ENCODE measurements around the gene SIRT7.

The SIRT7 gene

DNA sequence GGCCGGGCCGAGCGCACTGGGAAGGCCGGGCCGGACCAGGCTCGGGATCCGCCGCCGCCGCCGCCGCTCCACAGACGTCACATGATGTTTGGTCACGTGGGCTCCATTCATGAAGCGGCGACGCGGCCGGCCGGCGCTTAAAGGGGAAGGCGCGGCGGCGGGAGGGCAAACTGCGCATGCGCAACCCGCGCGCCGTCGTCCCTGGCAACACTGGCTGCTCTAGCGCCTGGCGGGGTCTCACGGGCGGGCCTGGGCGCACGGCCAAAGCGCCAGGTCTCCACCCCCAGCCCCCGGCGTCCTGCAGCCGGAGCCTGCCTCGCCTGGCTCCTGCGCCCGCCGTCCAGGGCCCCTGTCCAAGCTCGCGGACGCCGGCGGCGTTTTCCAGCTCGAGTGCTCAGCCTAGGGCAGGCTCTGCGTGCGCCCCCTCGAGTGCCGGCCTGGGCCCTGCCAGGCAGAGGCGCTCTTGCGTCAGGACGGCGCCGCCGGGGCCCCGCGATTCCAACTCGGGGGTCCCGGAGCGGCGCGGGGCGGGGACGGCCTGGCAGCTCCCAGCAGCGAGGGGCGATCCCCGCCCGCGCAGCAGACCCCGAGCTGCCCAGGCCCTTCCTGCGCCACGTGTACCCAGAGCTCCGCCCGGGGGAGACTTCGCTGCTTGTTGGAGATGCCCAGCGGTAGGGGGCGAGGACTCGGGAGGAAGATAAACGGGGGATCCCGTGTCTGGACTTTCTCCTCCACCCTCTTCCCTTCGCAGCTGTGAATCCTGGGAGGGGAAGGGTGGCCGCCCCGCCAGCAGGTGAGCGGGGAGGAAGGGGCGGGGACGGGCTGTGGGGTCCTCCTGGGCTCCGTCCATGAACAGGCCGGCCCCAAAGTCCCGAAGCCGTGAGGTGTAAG, 9.9 kb upstream of the SIRT7 start, which contains the start of gene MAFG:
MAFG (minus strand) TSS at position 83 of the 891 bp plus-strand sequence. CDS start 4,550 bp downstream, outside the sequence.
- Histone ChIP-seq H3K4me1 (ENCODE audit: insufficient read depth, poor library complexity, severe bottlenecking) (peaks cover 14% of the 10 kb centered on the region), H3K36me3 (ENCODE audit: low read depth) (peaks cover under 1% of the 10 kb centered on the region; the same call in 1 of the 2 replicates), H3K4me3 (ENCODE audit: severe bottlenecking) (peak within 1 kb of the TSS; percentile 62), H3K9me3 (ENCODE audit: severe bottlenecking) (no peaks in the 10 kb centered on the region), H3K27me3 (ENCODE audit: insufficient read depth, poor library complexity, severe bottlenecking) (no peaks in the 10 kb centered on the region), H3K27ac (ENCODE audit: poor library complexity, severe bottlenecking) (peak within 1 kb of the TSS; percentile 90)
- no peak for DNase-seq (ENCODE audit: low spot score)
- TF ChIP-seq, protein P1, sequence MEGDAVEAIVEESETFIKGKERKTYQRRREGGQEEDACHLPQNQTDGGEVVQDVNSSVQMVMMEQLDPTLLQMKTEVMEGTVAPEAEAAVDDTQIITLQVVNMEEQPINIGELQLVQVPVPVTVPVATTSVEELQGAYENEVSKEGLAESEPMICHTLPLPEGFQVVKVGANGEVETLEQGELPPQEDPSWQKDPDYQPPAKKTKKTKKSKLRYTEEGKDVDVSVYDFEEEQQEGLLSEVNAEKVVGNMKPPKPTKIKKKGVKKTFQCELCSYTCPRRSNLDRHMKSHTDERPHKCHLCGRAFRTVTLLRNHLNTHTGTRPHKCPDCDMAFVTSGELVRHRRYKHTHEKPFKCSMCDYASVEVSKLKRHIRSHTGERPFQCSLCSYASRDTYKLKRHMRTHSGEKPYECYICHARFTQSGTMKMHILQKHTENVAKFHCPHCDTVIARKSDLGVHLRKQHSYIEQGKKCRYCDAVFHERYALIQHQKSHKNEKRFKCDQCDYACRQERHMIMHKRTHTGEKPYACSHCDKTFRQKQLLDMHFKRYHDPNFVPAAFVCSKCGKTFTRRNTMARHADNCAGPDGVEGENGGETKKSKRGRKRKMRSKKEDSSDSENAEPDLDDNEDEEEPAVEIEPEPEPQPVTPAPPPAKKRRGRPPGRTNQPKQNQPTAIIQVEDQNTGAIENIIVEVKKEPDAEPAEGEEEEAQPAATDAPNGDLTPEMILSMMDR (IDR thresholded peaks at IDR 0.05; ENCODE audit: poor library complexity, severe bottlenecking), result peak; percentile 50
- peak; percentile 19 for ATAC-seq (ENCODE audit: low read depth)

DNA sequence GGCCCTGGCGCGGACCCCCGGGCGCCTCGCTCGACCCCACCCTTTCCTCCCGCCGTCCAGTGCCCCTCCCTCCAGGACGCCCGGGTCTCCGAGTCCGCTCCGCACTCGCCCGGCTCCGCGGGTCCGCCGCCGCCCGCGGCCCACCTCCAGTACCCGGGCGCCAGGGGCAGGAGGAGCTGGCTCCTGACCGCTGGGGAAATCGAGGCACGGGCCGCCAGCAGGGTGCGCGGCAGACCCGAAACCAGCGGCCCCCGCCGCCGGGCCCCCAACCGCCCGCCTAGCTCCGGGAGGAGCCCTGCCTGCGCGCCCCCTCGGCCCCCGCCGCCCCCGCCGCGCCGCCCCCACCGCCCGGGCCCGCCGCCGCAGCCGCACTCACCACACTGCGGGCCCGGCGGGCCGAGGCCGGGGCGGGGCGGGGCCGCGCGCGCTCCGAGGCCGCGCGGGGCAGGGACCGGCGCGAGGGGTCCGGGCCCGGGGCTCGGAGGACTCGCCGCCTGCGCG, 9.2 kb upstream of the SIRT7 start:
- Histone ChIP-seq H3K4me3 (ENCODE audit: severe bottlenecking) (peak overlapping the region; percentile 62), H3K36me3 (ENCODE audit: low read depth) (peaks cover 8% of the 10 kb centered on the region), H3K27me3 (ENCODE audit: insufficient read depth, poor library complexity, severe bottlenecking) (no peaks in the 10 kb centered on the region), H3K27ac (ENCODE audit: poor library complexity, severe bottlenecking) (peak overlapping the region; percentile 90), H3K4me1 (ENCODE audit: insufficient read depth, poor library complexity, severe bottlenecking) (peaks cover 14% of the 10 kb centered on the region), H3K9me3 (ENCODE audit: severe bottlenecking) (no peaks in the 10 kb centered on the region)
- TF ChIP-seq, protein P1 (IDR thresholded peaks at IDR 0.05; ENCODE audit: poor library complexity, severe bottlenecking), result no peak
- DNase-seq (ENCODE audit: low spot score), result no peak
- ATAC-seq (ENCODE audit: low read depth), result no peak

DNA sequence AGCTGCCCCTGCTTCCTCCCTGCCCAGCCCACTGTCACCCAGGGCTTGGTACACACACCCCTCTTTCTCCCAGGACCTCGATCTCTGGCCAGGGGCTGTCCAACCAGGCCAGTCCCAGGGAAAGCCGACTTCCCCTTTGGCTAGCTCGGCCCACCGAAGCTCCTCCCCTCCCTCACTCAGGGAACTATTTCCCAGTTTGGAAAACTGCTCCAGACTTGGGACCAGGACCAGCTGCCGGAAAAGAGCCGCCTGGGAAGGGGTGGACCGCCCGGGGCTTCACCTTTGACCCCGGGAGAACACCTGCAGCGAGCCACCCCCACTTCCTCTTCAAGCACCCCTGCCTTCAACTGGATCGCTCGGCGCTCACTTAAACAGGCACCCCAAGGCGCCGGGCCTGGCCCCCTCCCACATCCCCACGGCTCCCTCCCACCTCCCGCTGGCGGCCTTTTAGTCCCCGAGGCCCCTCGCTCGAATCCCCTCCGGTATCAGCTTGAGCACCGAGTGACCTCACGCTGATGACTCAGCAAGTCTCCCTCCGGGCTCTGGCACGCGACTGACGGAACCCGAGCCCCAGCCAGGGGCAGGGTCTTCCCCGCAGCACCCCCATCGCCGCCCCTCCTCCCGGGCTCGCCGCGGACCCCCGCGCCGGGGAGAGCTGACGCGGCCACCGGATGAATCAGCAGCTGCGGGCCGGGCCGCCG, 8.6 kb upstream of the SIRT7 start:
- no peaks in the 10 kb centered on the region for H3K9me3 ChIP-seq (ENCODE audit: severe bottlenecking)
- peaks cover 14% of the 10 kb centered on the region for H3K36me3 ChIP-seq (ENCODE audit: low read depth)
- H3K27ac ChIP-seq (ENCODE audit: poor library complexity, severe bottlenecking), result peak overlapping the region; percentile 90
- no peaks in the 10 kb centered on the region for H3K27me3 ChIP-seq (ENCODE audit: insufficient read depth, poor library complexity, severe bottlenecking)
- TF ChIP-seq, protein P1 (IDR thresholded peaks at IDR 0.05; ENCODE audit: poor library complexity, severe bottlenecking), result no peak
- peak overlapping the region; percentile 62 for H3K4me3 ChIP-seq (ENCODE audit: severe bottlenecking)
- no peak for DNase-seq (ENCODE audit: low spot score)
- peak; percentile 36 for ATAC-seq (ENCODE audit: low read depth)
- peaks cover 14% of the 10 kb centered on the region for H3K4me1 ChIP-seq (ENCODE audit: insufficient read depth, poor library complexity, severe bottlenecking)

DNA sequence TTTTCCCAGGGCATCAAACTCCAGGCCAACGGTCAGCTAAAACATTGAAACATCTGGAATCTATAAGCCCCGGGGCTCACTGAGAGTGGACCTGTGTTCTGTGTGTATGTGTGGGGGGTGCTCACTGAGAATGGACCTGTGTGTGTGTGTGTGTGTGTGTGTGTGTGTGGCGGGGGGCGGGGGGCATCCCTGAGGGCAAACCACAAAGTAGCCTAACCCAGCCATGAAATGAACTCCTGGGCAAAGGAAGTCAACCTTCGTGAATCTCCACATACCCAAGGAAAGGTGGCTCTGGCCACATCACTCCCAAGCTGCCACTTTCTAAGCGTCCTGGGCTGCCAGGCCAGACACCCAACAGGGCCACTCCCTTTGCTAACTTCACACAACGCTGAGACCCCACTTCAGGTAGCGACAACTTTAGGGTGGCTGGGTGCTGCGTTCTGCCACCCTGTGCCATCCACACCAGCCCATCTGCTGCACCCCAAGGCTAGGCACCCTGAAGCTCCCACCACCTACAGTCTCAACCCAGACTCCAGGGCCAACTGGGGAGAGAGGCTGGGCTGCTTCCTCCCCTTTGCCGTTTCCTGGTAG, 8.0 kb upstream of the SIRT7 start:
- no peaks in the 10 kb centered on the region for H3K27me3 ChIP-seq (ENCODE audit: insufficient read depth, poor library complexity, severe bottlenecking)
- ATAC-seq (ENCODE audit: low read depth) (no peak), DNase-seq (ENCODE audit: low spot score) (no peak)
- H3K36me3 ChIP-seq (ENCODE audit: low read depth), result peaks cover 18% of the 10 kb centered on the region
- peaks cover 14% of the 10 kb centered on the region for H3K4me1 ChIP-seq (ENCODE audit: insufficient read depth, poor library complexity, severe bottlenecking)
- peak overlapping the region; percentile 90 for H3K27ac ChIP-seq (ENCODE audit: poor library complexity, severe bottlenecking)
- TF ChIP-seq, protein P1 (IDR thresholded peaks at IDR 0.05; ENCODE audit: poor library complexity, severe bottlenecking), result no peak
- no peaks in the 10 kb centered on the region for H3K9me3 ChIP-seq (ENCODE audit: severe bottlenecking)
- peak overlapping the region; percentile 62 for H3K4me3 ChIP-seq (ENCODE audit: severe bottlenecking)

All from RWPE2 (cell line).